AG10803 (cell line): Measurements from ENCODE around the gene IRF6.

Source experiments
- DNase-seq: peaks from one replicate; pipeline ENCODE4 v3.0.0; 2010; ENCODE audit warnings: low read depth
- H3K4me3 ChIP-seq: 2 replicates; pipeline ENCODE4 v1.5.1; 2011; ENCODE audit warnings: mild to moderate bottlenecking, low read length, control low read depth
- TF ChIP-seq, protein P1 (sequence below): conservative IDR thresholded peaks from 2 replicates; pipeline ENCODE4 v1.5.1; 2011; ENCODE audit warnings: mild to moderate bottlenecking, low read length, control low read depth, inconsistent platforms

IRF6 gene

DNA sequence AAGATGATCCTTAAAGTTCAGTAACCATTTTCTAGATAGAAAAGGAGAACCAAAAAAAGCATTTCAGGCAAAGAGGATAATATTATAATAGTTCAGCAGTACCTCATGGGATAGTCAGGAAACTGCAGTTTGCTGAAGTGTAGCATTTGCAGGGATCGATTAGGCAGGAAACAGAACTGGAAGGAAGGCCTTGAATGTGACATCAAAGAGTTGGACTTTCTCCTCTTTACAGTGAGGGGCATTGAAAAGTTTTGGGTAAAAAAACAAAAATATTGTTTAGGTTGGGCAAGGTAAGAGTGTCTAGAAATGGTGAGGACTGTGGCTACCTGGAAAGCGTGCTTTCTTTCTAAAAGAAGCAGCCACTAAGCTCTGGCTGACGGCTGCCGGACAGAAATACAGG is 8.0 kb upstream of the IRF6 start:
- H3K4me3 ChIP-seq: no peak overlapping the region
- no peak for DNase-seq
- TF ChIP-seq, protein P1, sequence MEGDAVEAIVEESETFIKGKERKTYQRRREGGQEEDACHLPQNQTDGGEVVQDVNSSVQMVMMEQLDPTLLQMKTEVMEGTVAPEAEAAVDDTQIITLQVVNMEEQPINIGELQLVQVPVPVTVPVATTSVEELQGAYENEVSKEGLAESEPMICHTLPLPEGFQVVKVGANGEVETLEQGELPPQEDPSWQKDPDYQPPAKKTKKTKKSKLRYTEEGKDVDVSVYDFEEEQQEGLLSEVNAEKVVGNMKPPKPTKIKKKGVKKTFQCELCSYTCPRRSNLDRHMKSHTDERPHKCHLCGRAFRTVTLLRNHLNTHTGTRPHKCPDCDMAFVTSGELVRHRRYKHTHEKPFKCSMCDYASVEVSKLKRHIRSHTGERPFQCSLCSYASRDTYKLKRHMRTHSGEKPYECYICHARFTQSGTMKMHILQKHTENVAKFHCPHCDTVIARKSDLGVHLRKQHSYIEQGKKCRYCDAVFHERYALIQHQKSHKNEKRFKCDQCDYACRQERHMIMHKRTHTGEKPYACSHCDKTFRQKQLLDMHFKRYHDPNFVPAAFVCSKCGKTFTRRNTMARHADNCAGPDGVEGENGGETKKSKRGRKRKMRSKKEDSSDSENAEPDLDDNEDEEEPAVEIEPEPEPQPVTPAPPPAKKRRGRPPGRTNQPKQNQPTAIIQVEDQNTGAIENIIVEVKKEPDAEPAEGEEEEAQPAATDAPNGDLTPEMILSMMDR: no peak

DNA sequence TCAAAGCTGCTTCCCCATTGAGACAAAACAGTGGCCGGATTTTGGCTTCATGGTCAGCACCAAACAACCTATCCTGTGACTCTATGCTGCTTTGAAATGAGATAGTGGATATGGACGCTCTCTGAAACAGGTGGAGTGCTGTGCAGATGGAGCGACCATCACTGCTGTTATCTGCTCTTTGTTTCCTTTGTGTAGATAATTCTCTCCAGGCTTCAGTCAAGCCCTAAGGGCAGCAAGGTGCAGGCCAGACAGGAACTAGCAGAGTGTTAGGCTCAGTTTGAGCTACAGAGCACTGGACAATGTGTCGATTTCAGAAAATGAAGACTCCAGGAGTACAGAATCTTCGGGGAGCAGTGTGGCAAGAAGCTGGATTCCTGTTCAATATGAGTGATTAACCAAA is 4.8 kb upstream of the IRF6 start:
- TF ChIP-seq, protein P1: no peak
- DNase-seq: no peak

DNA sequence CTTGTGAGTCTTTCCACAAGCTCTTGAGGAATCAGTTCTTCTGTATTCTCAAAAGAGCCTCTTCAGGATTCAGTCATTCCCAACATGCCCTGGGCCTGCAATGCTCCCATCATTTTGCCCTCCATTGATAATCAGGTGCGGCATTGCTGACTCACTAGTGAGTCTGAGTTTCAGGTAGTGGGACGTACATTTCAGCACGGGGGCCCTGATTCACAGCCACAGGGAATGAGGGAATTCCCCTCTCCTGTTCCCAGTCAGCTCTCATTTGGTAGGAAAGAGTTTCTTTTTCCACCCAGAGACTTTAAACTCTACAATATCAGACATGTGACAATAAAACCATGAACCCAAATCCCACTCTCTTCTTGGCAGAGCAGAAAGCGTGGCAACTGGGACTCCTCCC is 3.7 kb upstream of the IRF6 start:
- no peak overlapping the region for H3K4me3 ChIP-seq
- TF ChIP-seq, protein P1: no peak
- DNase-seq: no peak

More for the DNA sequence above, 4.8 kb upstream of the IRF6 start:
- H3K4me3 ChIP-seq: no peak overlapping the region

DNA sequence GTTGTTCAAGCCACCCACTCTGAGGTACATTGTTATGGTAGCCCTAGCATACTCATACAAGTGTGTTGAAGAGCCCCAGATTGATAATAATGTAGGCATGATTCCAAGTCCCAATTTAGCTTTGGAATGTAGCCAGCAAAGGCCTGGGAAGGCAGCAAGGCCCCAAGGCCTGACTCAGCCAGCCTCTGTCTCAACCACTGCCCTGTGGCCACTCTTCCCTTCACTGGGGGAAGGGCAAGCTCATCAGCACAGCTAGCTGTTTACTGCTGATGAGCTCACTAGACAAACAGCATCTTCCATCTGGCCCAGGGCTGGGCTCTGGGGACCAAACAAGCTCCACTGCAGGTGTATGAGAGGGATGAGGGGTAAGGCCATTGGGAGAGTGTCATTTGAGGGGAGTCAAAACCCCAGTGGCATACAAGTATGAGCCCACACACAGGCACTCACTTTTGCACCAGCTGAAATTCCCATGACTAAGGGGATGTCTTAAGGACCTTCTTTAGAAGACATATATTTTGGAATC is 2.2 kb upstream of the IRF6 start:
- H3K4me3 ChIP-seq: no peak overlapping the region
- TF ChIP-seq, protein P1: no peak
- peak; percentile 92 for DNase-seq

DNA sequence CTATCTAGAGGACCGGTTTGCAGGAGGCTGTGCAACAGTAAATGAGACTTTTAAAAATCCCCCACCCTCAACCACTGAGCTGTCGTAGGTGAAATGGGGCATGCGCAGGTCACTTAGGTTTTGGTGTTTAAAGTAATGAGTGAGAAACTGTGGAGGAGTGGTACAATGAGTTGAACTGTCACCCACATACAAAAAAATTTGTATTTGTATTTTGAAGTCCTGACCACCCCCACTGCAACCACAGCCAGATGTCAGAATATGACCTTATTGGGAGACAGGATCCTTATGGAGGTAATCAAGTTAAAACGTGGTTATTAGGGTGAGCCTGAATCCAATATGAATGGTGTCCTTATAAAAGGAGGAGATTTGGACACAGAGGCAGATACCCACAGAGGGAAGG is 1.6 kb upstream of the IRF6 start:
- TF ChIP-seq, protein P1: no peak
- no peak overlapping the region for H3K4me3 ChIP-seq
- DNase-seq: no peak

DNA sequence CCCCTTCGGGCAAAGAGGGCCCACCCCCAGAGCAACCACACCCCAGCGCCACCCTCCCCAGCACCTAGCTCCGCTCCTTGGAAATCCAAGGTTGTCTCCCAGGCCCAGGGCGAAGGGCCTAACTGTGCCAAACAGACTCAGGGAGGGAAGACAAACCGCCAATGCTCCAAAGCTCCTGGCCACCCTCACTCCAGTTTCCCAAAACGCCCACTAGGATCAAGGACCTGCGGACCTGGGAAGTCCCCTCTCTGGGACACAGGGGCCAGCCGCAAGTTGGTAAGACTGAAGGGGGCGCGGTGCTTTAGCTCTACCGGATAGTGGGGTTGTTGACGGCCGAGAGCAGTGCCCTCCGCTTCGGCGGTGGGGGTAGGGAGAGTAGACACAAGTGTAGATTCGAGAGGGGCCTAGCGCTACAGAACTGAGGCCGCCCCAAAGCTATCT is 581 bp downstream of the IRF6 start:
- TF ChIP-seq, protein P1: no peak
- peak overlapping the region; percentile 56 for H3K4me3 ChIP-seq
- DNase-seq: no peak

DNA sequence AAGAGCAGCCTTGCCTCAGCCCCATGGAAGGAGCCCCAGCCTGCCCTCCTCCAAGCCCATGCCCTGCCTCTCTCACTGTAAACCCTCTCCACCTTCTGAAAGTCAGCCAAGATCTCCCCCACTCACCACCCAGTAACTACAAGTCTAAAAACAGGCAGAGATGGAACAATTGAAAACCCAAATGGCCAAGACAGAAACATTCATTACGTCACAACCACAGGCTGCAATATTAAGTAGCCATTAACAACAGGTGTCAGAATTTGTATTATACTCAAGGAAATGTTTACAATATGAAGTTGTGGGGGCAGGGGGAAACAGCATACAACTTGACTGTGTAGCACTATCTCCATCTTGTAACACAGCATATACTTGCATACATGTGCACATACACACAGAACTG is 2.4 kb downstream of the IRF6 start:
- TF ChIP-seq, protein P1: no peak
- no peak for DNase-seq
- no peak overlapping the region for H3K4me3 ChIP-seq
